Measurements from ENCODE around the gene GHDC. TPM values are rescaled to one million over a fixed set of nuclear protein-coding genes. Genes with fewer than 3 reads are reported as not detected.

Gene GHDC
- total and polyA plus RNA-seq, 2 of the 8 experiments (the other 6 are each of a cell fraction or from before 2014, with no cell fraction given) = 7.4 to 8.1 TPM

- TF ChIP-seq RXRA (IDR thresholded peaks at IDR 0.05; ENCODE audit: insufficient read depth, low read depth, low read length) = no peak
- no peak for TF ChIP-seq SIRT6 (IDR thresholded peaks at IDR 0.05; ENCODE audit: low read length)
- peak; percentile 25 for TF ChIP-seq EZH2 (IDR thresholded peaks at IDR 0.05; ENCODE audit: low read depth, low read length, severe bottlenecking)
- TF ChIP-seq NANOG (IDR thresholded peaks at IDR 0.05; ENCODE audit: insufficient read depth, low read depth, low read length, poor library complexity, severe bottlenecking) = peak; percentile 57
- TF ChIP-seq SAP30 (IDR thresholded peaks at IDR 0.05; ENCODE audit: insufficient read depth, insufficient replicate concordance, low read length) = no peak
- TF ChIP-seq CREB1 (IDR thresholded peaks at IDR 0.05) = peak; percentile 54
- peak; percentile 72 for TF ChIP-seq CTBP2 (IDR thresholded peaks at IDR 0.05; ENCODE audit: borderline replicate concordance, insufficient read depth, insufficient read length, low read length)
- TF ChIP-seq RBBP5 (IDR thresholded peaks at IDR 0.05; ENCODE audit: borderline replicate concordance, low read depth, low read length) = no peak
- no peak for TF ChIP-seq FOSL1 (IDR thresholded peaks at IDR 0.05; ENCODE audit: insufficient read depth, low read depth, low read length)
- TF ChIP-seq, protein P1, sequence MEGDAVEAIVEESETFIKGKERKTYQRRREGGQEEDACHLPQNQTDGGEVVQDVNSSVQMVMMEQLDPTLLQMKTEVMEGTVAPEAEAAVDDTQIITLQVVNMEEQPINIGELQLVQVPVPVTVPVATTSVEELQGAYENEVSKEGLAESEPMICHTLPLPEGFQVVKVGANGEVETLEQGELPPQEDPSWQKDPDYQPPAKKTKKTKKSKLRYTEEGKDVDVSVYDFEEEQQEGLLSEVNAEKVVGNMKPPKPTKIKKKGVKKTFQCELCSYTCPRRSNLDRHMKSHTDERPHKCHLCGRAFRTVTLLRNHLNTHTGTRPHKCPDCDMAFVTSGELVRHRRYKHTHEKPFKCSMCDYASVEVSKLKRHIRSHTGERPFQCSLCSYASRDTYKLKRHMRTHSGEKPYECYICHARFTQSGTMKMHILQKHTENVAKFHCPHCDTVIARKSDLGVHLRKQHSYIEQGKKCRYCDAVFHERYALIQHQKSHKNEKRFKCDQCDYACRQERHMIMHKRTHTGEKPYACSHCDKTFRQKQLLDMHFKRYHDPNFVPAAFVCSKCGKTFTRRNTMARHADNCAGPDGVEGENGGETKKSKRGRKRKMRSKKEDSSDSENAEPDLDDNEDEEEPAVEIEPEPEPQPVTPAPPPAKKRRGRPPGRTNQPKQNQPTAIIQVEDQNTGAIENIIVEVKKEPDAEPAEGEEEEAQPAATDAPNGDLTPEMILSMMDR (IDR thresholded peaks at IDR 0.05; ENCODE audit: control extremely low read depth in 1 of 3, insufficient read depth in 1 of 3, low read depth in 1 of 3, low read length in 3 of 3) = peak; percentile 88 to 95 (median 91)
- no peak for TF ChIP-seq SRF (IDR thresholded peaks at IDR 0.05; ENCODE audit: low read depth, low read length)
- TF ChIP-seq RFX5 (IDR thresholded peaks at IDR 0.05; ENCODE audit: borderline replicate concordance, low read depth, low read length) = no peak
- TF ChIP-seq EP300 (IDR thresholded peaks at IDR 0.05; ENCODE audit: borderline replicate concordance in 1 of 2, low read depth in 2 of 2, low read length in 2 of 2) = 0 out of 3 replicates have a peak, but pooled peaks of 1 of the 2 experiments have one; percentile 72
- peak in 1 of 2 experiments; percentile 8; a peak in 2 of 4 replicates for TF ChIP-seq SIN3A (conservative IDR thresholded peaks at IDR 0.05 in 1 of 2, IDR thresholded peaks at IDR 0.05 in 1 of 2; ENCODE audit: low read depth in 1 of 2, low read length in 2 of 2)
- peak; percentile 75; the same call in 1 of the 2 replicates for TF ChIP-seq GABPA (IDR thresholded peaks at IDR 0.05; ENCODE audit: borderline replicate concordance, insufficient read depth, low read length)
- TF ChIP-seq POU5F1 (IDR thresholded peaks at IDR 0.05; ENCODE audit: low read depth, low read length) = no peak
- TF ChIP-seq CBX8 (IDR thresholded peaks at IDR 0.05; ENCODE audit: borderline replicate concordance, low read depth, low read length) = no peak
Measured at GRCh38 chr17:42183741-42184711, 10.3 kb downstream of the GHDC start (continued).
